PC-9 (cell line): ENCODE measurements around the gene KCNK13. TPM values are rescaled to one million over a fixed set of nuclear protein-coding genes. Genes with fewer than 3 reads are reported as not detected.

Experiments
- Bru-seq: library from RNA; stranded (reverse); fragments of 400-500 nt; gene quantifications from one replicate; lab custom pipeline; 2021; lab: Mats Ljungman, UMichigan
- BruChase-seq, 2 experiments: library from RNA; stranded (reverse); fragments of 400-500 nt; gene quantifications; one replicate each; lab custom pipeline; 2021; lab: Mats Ljungman, UMichigan
- BruUV-seq: library from RNA; stranded (reverse); fragments of 400-500 nt; replicated peaks from 2 replicates; lab custom pipeline; 2021; lab: Mats Ljungman, UMichigan
- CTCF ChIA-PET: fragments of 300-600 bp; sonication (Branson Sonifier 250); formaldehyde crosslinking; loops from one replicate; lab custom pipeline; 2022; ENCODE audit warnings: antibody characterized with exemption; lab: Charles Lee
- POLR2A ChIA-PET: fragments of 300-600 bp; sonication (Branson Sonifier 250); formaldehyde crosslinking; loops from one replicate; lab custom pipeline; 2022; ENCODE audit warnings: antibody characterized with exemption; ENCODE audit not compliant: unreplicated experiment; lab: Charles Lee
- DNase-seq, 2 experiments: peaks; one replicate each; pipeline versions ENCODE4 v3.0.0 to v3.0.0-alpha.2; 2015 to 2022; ENCODE audit warnings: mixed read lengths in 1 of 2
- H2AFZ ChIP-seq: fragments of 200-600 bp; sonication (generic); 2 replicates; pipeline ENCODE4 v1.8.1; 2017; ENCODE audit warnings: antibody characterized with exemption
- H3F3A ChIP-seq: fragments of 200-600 bp; sonication (generic); 2 replicates; pipeline ENCODE4 v1.8.1; 2017; ENCODE audit warnings: antibody characterized with exemption, mild to moderate bottlenecking, low read depth; ENCODE audit not compliant: insufficient read depth
- H3K27ac ChIP-seq: fragments of 200-600 bp; sonication (generic); 2 replicates; pipeline ENCODE4 v1.6.1; 2016; ENCODE audit warnings: mixed run types
- H3K27me3 ChIP-seq: fragments of 200-600 bp; sonication (generic); 2 replicates; pipeline ENCODE4 v1.6.1; 2016; ENCODE audit warnings: low read depth, mixed run types; ENCODE audit not compliant: insufficient read depth
- H3K36me3 ChIP-seq: fragments of 200-600 bp; sonication (generic); 2 replicates; pipeline ENCODE4 v1.6.1; 2016; ENCODE audit warnings: low read depth, mixed run types
- H3K4me1 ChIP-seq: fragments of 200-600 bp; sonication (generic); replicated peaks from 2 replicates; pipeline ENCODE4 v1.6.1; 2016; ENCODE audit warnings: mixed run types; ENCODE audit not compliant: insufficient read depth
- H3K4me2 ChIP-seq: fragments of 200-600 bp; sonication (generic); 2 replicates; pipeline ENCODE4 v1.6.1; 2017; ENCODE audit warnings: mixed run types
- H3K4me3 ChIP-seq: fragments of 200-600 bp; sonication (generic); 2 replicates; pipeline ENCODE4 v1.6.1; 2016; ENCODE audit warnings: mixed run types
- H3K79me2 ChIP-seq: fragments of 200-600 bp; sonication (generic); 2 replicates; pipeline ENCODE4 v1.6.1; 2017; ENCODE audit warnings: low read depth, mixed run types
- H3K9me2 ChIP-seq: fragments of 200-600 bp; sonication (generic); 2 replicates; pipeline ENCODE4 v1.8.1; 2017; ENCODE audit warnings: mild to moderate bottlenecking; ENCODE audit not compliant: insufficient read depth
- H3K9me3 ChIP-seq: fragments of 200-600 bp; sonication (generic); 2 replicates; pipeline ENCODE4 v1.8.1; 2016; ENCODE audit warnings: low read depth; ENCODE audit not compliant: insufficient read depth
- H4K20me1 ChIP-seq: fragments of 200-600 bp; sonication (generic); 2 replicates; pipeline ENCODE4 v1.8.1; 2017; ENCODE audit not compliant: insufficient read depth
- CTCF ChIP-seq: fragments of 200-600 bp; sonication (generic); conservative IDR thresholded peaks from 2 replicates; pipeline ENCODE4 v1.6.1; 2017; ENCODE audit warnings: mixed run types, antibody characterized with exemption, mild to moderate bottlenecking, moderate library complexity
- EZH2 ChIP-seq: fragments of 200-600 bp; sonication (generic); IDR thresholded peaks from 2 replicates; pipeline ENCODE4 v1.8.0; 2017; ENCODE audit warnings: antibody characterized with exemption, low read depth
- intact Hi-C: fragments of 100-400 bp; cut with micrococcal nuclease; formaldehyde crosslinking; loops from one replicate; pipeline ENCODE4 v1.10.0; 2022; ENCODE audit not compliant: unreplicated experiment
- long read RNA-seq: library from polyadenylated mRNA; stranded (forward); transcript quantifications from one replicate; pipeline ENCODE4 v2.0.0, GENCODE V29; 2022
- total RNA-seq: library from RNA; stranded (reverse); gene quantifications from 2 replicates; pipeline ENCODE4 v1.2.3, GENCODE V29; 2021

Gene KCNK13
- not detected in 2 replicates for total RNA-seq
- not detected for Bru-seq, nascent RNA
- BruChase-seq, experiment 1, labeled RNA remaining after a 2-hour chase, result percentile 1 among the genes with signal in this experiment
- BruChase-seq, experiment 2, labeled RNA remaining after a 6-hour chase, result not detected
- long read RNA-seq, result 0 reads

GRCh38 chr14:90061685-90062126, at the start of gene KCNK13:
Gene KCNK13 (plus strand): TSS chr14:90061994. CDS start chr14:90062206, 212 bp downstream.
- CTCF ChIA-PET, result no interaction called here

GRCh38 chr14:90017371-90017770, 44.4 kb upstream of the KCNK13 start:
- Histone ChIP-seq H4K20me1 (no peaks in the 10 kb centered on the region), H3K36me3 (no peaks in the 10 kb centered on the region), H3K27ac (no peak overlapping the region), H3K4me2 (no peak overlapping the region), H3K4me1 (no peaks in the 10 kb centered on the region), H3F3A (no peaks in the 10 kb centered on the region), H3K27me3 (no peaks in the 10 kb centered on the region), H3K79me2 (no peaks in the 10 kb centered on the region), H3K4me3 (no peak overlapping the region), H2AFZ (no peak overlapping the region), H3K9me2 (no peaks in the 10 kb centered on the region), H3K9me3 (no peaks in the 10 kb centered on the region)
- TF ChIP-seq EZH2 (no peak), CTCF (no peak)
- ChIA-PET CTCF (no interaction called here), POLR2A (no interaction called here)
- DNase-seq, result no peak
- intact Hi-C loops, result no loop called here
- no TSS peak for BruUV-seq

More at GRCh38 chr14:90061685-90062126, at the start of gene KCNK13:
- TF ChIP-seq CTCF (no peak), EZH2 (no peak)
- no peaks in the 10 kb centered on the region for H3K27me3 ChIP-seq
- no peaks in the 10 kb centered on the region for H3K4me1 ChIP-seq
- H3K9me3 ChIP-seq, result no peaks in the 10 kb centered on the region
- H2AFZ ChIP-seq, result no peak within 1 kb of the TSS
- no peak for DNase-seq
- intact Hi-C loops, result no loop called here
- H3K9me2 ChIP-seq, result no peaks in the 10 kb centered on the region
- POLR2A ChIA-PET, result no interaction called here
- BruUV-seq, result no TSS peak
- no peaks in the 10 kb centered on the region for H3F3A ChIP-seq
- peak within 1 kb of the TSS; percentile 46 for H3K4me2 ChIP-seq
- H3K4me3 ChIP-seq, result no peak within 1 kb of the TSS
- H3K36me3 ChIP-seq, result no peaks in the 10 kb centered on the region
- H3K79me2 ChIP-seq, result no peaks in the 10 kb centered on the region
- H4K20me1 ChIP-seq, result no peaks in the 10 kb centered on the region
- no peak within 1 kb of the TSS for H3K27ac ChIP-seq

GRCh38 chr14:90019824-90020523, 41.8 kb upstream of the KCNK13 start:
- TF ChIP-seq EZH2 (no peak), CTCF (no peak)
- BruUV-seq, result no TSS peak
- H3K36me3 ChIP-seq, result no peaks in the 10 kb centered on the region
- CTCF ChIA-PET, result no interaction called here
- H2AFZ ChIP-seq, result no peak overlapping the region
- no peaks in the 10 kb centered on the region for H3K79me2 ChIP-seq
- H3K4me2 ChIP-seq, result no peak overlapping the region
- no peaks in the 10 kb centered on the region for H3K4me1 ChIP-seq
- no peaks in the 10 kb centered on the region for H3F3A ChIP-seq
- no peaks in the 10 kb centered on the region for H3K9me2 ChIP-seq
- intact Hi-C loops, result no loop called here
- no peak overlapping the region for H3K4me3 ChIP-seq
- H3K27me3 ChIP-seq, result no peaks in the 10 kb centered on the region
- no peak for DNase-seq
- POLR2A ChIA-PET, result no interaction called here
- H3K9me3 ChIP-seq, result no peaks in the 10 kb centered on the region
- no peaks in the 10 kb centered on the region for H4K20me1 ChIP-seq
- H3K27ac ChIP-seq, result no peak overlapping the region
